ENCODE data around the gene POLR1D. TPM values are rescaled to one million over a fixed set of nuclear protein-coding genes. Genes with fewer than 3 reads are reported as not detected.

The POLR1D gene
- total RNA-seq, 4 donors from 2014 or later: 63.8 to 81.5 (median 73.3) TPM

GRCh38 chr13:27662738-27663470, 41.2 kb downstream of the POLR1D start:
- DNase-seq (ENCODE audit: low spot score in 2 of 2): no peak
- Histone ChIP-seq H3K4me1 (peaks cover 0 to 25% (median 2%) of the 10 kb centered on the region in 4 donors), H3K27me3 (no peaks in the 10 kb centered on the region), H3K27ac (no peak overlapping the region), H3K4me3 (no peak overlapping the region), H3K9me3 (no peaks in the 10 kb centered on the region), H3K36me3 (peaks cover 0 to 23% (median 0%) of the 10 kb centered on the region in 3 donors)
- no peak for TF ChIP-seq POLR2A (IDR thresholded peaks at IDR 0.05)
- no peak for TF ChIP-seq EP300 (IDR thresholded peaks at IDR 0.05)
- TF ChIP-seq CTCF (IDR thresholded peaks at IDR 0.05): no peak
- WGBS, 2 donors: 75 to 89% methylated on average over 2 of the region's 2 CpGs

GRCh38 chr13:27663947-27664346, 42.3 kb downstream of the POLR1D start:
- no peak overlapping the region for H3K4me3 ChIP-seq
- no peak for DNase-seq (ENCODE audit: low spot score in 2 of 2)
- TF ChIP-seq POLR2A (IDR thresholded peaks at IDR 0.05) (no peak), CTCF (IDR thresholded peaks at IDR 0.05) (no peak), EP300 (IDR thresholded peaks at IDR 0.05) (no peak)
- H3K9me3 ChIP-seq: no peaks in the 10 kb centered on the region
- H3K27me3 ChIP-seq: no peaks in the 10 kb centered on the region
- H3K4me1 ChIP-seq: peaks cover 0 to 16% (median 0%) of the 10 kb centered on the region in 4 donors
- 72 to 79% methylated on average over 8 of the region's 8 CpGs for WGBS, 2 donors
- no peak overlapping the region for H3K27ac ChIP-seq
- peaks cover 0 to 23% (median 0%) of the 10 kb centered on the region in 3 donors for H3K36me3 ChIP-seq

DNA sequence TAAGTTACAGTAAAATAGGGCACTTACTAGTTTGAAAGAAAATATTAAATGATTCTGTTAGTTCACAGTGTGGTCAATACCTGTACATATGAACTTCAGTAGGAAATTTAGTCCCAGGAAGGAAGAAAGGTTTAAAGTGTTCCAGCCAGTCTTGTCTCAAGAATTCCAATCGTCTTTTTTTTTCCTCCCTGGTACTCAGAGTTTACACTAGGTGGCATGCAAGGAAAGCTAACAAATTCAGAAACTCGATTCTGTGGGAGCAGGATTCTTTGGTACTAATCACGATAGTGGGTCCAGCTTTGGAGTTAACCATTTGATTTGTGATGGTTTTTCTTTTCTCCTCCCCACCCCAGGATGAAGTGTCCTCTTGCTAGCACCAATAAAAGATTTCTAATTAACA, 43.6 kb downstream of the POLR1D start:
- H3K4me3 ChIP-seq: no peak overlapping the region
- no peak overlapping the region for H3K27ac ChIP-seq
- H3K36me3 ChIP-seq: peaks cover 0 to 19% (median 0%) of the 10 kb centered on the region in 3 donors
- no peak for TF ChIP-seq CTCF (IDR thresholded peaks at IDR 0.05)
- no peak for TF ChIP-seq EP300 (IDR thresholded peaks at IDR 0.05)
- TF ChIP-seq POLR2A (IDR thresholded peaks at IDR 0.05): no peak
- H3K27me3 ChIP-seq: no peaks in the 10 kb centered on the region
- peaks cover 0 to 8% (median 0%) of the 10 kb centered on the region in 4 donors for H3K4me1 ChIP-seq
- no peaks in the 10 kb centered on the region for H3K9me3 ChIP-seq
- WGBS, 2 donors: 34 to 37% methylated on average over 3 of the region's 3 CpGs
- DNase-seq (ENCODE audit: low spot score in 2 of 2): no peak

GRCh38 chr13:27665761-27666160, 44.1 kb downstream of the POLR1D start:
- H3K36me3 ChIP-seq: peaks cover 0 to 19% (median 0%) of the 10 kb centered on the region in 3 donors
- no peak overlapping the region for H3K27ac ChIP-seq
- TF ChIP-seq CTCF (IDR thresholded peaks at IDR 0.05) (no peak), POLR2A (IDR thresholded peaks at IDR 0.05) (no peak), EP300 (IDR thresholded peaks at IDR 0.05) (no peak)
- no peak for DNase-seq (ENCODE audit: low spot score in 2 of 2)
- no peaks in the 10 kb centered on the region for H3K27me3 ChIP-seq
- H3K9me3 ChIP-seq: no peaks in the 10 kb centered on the region
- WGBS, 2 donors: 93 to 97% methylated on average over 19 of the region's 19 CpGs
- H3K4me1 ChIP-seq: peaks cover 0 to 4% (median 0%) of the 10 kb centered on the region in 4 donors
- H3K4me3 ChIP-seq: no peak overlapping the region

- DNase-seq (ENCODE audit: low spot score in 2 of 2): no peak
- H3K9me3 ChIP-seq: peaks cover 0 to under 1% (median 0%) of the 10 kb centered on the region in 4 donors
- 81 to 88% methylated on average over 3 of the region's 3 CpGs for WGBS, 2 donors
- TF ChIP-seq POLR2A (IDR thresholded peaks at IDR 0.05): no peak
- no peak for TF ChIP-seq EP300 (IDR thresholded peaks at IDR 0.05)
- TF ChIP-seq CTCF (IDR thresholded peaks at IDR 0.05): no peak
- no peak overlapping the region for H3K27ac ChIP-seq
- H3K4me1 ChIP-seq: no peaks in the 10 kb centered on the region
- no peaks in the 10 kb centered on the region for H3K27me3 ChIP-seq
- peaks cover 0 to 19% (median 0%) of the 10 kb centered on the region in 3 donors for H3K36me3 ChIP-seq
- H3K4me3 ChIP-seq: no peak overlapping the region
Measured at GRCh38 chr13:27666951-27667350, 45.3 kb downstream of the POLR1D start.

Measured in tibial nerve (tissue), 4 donors.